ENCODE measurements around the gene DPRX.
"Not testable (repeated sequence)": the region's sequence is repeated elsewhere in the genome, so short reads cannot be mapped to it uniquely, and the experiment has no call there.

DPRX gene

DNA sequence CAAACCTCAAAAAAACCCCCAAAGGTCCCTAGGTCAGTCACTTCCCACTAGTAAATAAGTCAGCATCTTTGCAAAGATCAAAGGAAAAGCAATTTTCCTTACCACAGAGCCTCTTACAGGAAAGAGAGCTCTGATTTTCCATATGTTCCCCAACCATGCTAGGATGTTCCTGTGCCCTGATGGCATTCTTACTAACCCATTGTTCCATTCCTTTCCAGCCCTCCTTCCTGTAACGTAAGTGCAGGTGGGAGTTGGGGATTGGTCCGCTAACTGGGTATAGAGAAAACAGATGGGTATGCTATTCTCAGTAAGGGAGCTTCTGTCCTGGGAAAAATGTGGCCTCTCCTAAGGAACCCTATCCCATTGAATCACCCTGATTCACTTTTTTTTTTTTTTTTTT is 14.3 kb downstream of the DPRX start:
- DNase-seq (ENCODE audit: low read depth), result no peak

DNA sequence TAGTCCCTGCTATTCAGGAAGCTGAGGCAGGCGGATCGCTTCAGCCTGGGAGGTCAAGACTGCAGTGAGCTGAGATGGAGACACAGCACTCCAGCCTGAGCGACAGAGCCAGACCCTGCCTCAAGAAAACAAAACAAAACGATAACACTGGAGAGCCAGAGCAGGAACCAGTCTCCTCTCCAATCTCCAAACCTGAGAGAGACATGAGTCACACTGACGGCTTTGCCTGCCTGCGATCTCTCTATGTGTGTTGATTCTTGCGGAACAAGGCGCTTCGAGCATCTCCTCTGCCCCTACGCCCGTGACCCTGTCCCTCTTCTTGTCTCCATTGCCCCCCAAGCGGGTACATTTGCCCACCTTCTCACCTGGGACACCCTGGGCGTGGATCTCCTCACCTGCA is 15.6 kb downstream of the DPRX start:
- DNase-seq (ENCODE audit: low read depth), result no peak

DNA sequence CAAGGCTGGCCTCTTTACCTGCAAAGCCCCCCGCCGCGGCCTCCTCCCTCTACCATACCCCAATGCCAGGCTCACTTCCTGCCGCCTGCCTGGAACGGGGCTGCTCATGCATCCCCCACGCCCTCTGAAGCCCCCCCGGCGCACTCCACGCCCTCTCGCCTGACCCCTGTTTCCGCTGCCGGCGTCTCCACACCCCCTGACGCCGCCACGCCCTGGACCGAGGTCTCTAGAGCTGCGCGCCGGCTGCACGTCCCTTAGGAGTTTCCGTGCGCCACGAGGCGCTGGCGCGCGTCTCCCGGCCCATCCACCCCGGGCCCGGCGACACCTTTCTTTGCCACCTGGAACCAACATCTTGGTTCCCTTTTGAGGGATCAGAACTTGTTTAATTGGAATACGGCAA is 16.0 kb downstream of the DPRX start:
- no peak for DNase-seq (ENCODE audit: low read depth)

DNA sequence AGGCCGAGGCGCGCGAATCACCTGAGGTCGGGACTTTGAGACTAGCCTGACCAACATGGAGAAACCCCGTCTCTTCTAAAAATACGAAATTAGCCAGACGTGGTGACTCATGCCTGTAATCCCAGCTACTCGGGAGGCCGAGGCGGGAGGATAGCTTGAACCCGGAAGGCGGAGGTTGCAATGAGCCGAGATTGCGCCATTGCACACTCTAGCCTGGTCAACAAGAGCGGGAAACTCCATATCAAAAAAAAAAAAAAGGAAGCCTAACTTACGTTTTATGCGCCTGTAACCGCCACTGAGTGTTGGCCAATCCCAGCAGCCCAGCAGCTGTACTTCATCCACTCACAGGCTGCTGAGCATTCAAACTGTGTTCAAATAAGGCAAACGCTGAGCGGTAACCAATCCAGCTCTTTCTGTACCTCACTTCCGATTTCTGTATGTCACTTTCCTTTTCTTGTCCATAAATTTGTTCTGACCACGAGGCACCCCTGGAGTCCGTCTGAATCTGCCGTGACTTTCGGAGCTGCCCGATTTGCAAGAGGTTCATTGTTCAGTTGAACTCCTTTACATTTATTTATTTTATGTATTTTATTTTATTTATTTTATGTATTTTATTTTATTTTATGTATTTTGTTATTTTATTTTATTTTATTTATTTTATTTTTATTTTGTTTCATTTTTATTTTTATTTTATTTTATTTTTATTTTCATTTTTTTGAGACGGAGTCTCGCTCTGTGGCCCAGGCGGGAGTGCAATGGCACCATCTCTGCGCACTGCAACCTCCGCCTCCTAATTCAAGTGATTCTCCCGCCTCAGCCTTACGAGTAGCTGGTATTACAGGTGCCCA is 18.2 kb downstream of the DPRX start:
- DNase-seq (ENCODE audit: low read depth), result no peak

- DNase-seq (ENCODE audit: low read depth), result no peak
Measured at GRCh38 chr19:53652476-53652875, 20.7 kb downstream of the DPRX start.

DNA sequence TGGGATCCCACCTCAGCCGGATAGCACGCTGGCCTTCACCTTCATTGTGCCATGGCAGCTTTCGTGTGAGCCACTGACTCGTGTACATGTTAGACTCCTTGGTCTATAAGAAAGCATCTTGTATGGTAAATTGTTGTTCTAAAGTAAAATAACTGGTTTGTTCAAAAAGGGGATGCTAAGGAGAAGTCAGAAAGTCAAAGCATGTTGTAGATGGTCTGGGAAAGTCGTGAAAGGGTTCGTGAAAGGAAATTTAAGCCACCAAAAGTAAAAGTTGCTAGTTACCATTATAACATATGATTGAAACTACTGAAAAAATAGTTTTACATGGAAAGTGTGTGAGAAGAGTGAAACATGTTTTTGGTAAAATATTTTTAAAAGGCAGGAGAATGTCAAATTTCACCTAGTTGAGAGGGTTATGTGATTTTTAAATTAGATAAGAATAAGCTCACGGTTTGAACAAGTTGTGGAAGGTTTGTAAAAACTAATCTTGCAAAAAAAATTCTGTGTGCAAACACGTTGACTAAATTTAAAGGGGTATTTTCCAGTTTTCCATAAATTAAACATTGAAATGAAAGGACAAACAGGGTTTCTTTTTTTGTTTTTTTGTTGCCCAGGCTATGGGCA is 23.4 kb downstream of the DPRX start:
- no peak for DNase-seq (ENCODE audit: low read depth)

GRCh38 chr19:53657330-53657729 is 25.5 kb downstream of the DPRX start:
- DNase-seq (ENCODE audit: low read depth), result no peak

DNA sequence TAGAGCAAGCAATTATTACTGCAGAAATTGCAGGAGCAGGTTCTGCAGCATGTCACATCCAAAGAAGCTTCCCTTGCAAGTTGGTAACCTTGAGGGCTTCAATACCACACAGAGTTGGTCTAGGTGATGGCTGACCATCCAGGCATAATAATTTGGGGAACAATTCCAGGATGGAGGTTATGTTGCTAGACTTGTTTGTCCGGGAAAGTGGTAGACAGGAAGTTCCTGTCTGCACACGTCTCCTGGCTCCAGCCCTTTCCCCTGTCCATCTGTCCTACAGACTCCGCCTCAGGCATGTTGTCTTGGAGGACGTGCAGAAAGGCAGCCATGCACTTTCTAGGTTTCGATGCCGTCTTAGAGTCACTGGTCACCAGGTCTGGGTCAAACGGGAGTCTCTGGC is 26.0 kb downstream of the DPRX start:
- no peak for DNase-seq (ENCODE audit: low read depth)

DNA sequence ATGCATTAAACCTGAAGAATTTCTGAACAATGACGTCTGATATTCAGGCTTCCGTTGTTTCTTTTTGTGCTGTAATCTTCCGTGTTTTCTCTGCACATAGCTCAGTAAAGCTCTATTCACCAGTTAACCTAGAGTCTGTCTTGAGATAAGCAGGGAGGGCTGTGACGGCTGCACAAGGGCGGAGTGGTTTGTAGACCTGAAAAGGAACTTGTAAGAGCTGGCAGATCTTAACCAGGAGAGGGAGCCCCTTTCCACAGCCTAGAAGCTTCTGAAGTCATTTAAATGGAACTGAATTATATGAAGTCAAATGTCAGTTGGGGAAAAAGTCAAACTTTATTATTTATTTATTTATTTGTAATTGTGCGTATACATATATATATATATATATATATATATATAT is 27.5 kb downstream of the DPRX start:
- no peak for DNase-seq (ENCODE audit: low read depth)

GRCh38 chr19:53660584-53660983 is 28.8 kb downstream of the DPRX start:
- DNase-seq (ENCODE audit: low read depth), result no peak

GRCh38 chr19:53662209-53662608 is 30.4 kb downstream of the DPRX start:
- DNase-seq (ENCODE audit: low read depth), result no peak

- no peak for DNase-seq (ENCODE audit: low read depth)
Measured at GRCh38 chr19:53664152-53664551, 32.4 kb downstream of the DPRX start.

DNA sequence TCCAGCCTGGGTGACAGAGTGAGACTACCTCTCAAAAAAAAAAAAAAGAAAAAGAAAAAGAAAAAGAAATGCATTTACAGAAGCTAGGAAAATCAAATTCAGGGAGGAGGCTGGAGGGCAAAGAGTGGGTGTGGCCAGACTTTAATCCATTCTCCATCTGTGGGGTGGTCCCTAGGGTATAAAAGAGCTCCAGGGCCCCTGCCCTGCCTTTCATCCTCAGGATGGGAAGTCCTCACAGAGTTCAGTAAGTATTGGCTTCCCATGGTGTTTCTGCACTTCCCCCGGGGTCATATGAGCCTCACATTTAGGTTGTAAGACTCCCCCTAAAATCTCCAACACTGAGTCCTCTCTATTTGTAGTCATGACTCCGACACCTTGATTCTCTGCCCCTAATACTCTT is 33.0 kb downstream of the DPRX start:
- DNase-seq (ENCODE audit: low read depth), result no peak

GRCh38 chr19:53666331-53666730 is 34.5 kb downstream of the DPRX start:
- DNase-seq (ENCODE audit: low read depth), result not testable (repeated sequence)

- not testable (repeated sequence) for DNase-seq (ENCODE audit: low read depth)
Measured at GRCh38 chr19:53668804-53669203, 37.0 kb downstream of the DPRX start.

DNA sequence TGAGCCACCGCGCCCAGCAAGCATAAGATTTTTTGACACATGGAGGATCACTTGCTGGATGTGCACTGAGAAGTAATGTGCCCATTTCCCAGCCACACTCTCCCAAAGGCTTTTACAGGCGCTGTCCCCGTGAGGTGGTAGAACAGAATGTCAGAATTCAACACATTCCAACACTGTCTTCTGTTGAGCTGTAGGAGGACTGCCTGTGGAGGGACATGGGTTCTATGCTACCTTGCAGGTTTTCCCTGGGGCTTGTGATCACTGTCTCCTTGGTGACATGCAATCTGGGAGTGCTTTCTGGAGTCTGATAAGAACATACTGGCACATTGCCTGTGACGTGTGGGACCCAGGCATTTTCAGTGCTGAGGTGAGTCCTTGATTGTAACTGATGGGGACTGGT is 38.5 kb downstream of the DPRX start:
- DNase-seq (ENCODE audit: low read depth), result no peak

DNA sequence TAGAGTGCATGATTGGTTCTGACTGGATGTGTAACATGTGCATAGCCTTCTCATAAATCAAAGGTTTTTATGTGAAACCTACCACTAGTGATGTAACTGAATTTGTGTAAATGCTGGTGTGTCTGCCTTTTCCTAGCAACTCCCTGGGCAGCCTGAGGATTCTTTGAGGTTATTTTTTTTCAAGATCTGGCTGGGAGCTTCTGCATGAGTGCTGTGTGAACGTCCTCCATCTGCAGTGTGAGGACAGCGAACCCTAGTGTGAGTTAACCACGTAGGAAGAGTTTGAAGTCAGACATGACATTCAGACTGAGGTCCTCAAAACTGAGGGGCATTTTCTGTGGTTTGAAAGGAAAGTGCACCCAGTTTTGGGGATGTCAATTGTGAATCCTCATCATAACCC is 39.9 kb downstream of the DPRX start:
- DNase-seq (ENCODE audit: low read depth), result no peak

All from HS-27A (cell line).